GM19035 (cell line): ENCODE results near the gene TSPO2.

Source experiments
- ATAC-seq: cut with Tn5 transposase; IDR thresholded peaks from one replicate; pipeline ENCODE4 v1.9.1; 2021; ENCODE audit not compliant: unreplicated experiment

Gene TSPO2

GRCh38 chr6:41074692-41075436, 32.6 kb downstream of the TSPO2 start:
- no peak for ATAC-seq

GRCh38 chr6:41075651-41076626, 33.7 kb downstream of the TSPO2 start:
- ATAC-seq = no peak

DNA sequence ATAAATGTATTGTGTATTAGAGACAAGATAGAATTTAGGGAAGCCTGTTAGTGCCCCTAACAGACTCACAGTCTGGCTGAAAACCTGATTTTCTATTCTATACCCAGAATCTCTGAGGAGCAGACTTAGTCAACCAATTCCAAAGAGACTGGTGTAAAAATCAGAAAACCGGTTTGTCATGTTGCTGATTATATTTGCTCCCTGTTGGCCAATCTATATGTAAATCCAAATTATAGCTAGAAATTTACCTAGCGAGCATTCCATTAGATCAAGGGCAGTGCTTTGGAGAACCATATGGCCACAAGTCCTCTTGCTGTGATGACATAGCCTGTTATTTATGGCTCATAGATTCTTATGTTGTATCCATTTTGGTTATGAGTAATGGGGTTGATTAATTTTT, 35.3 kb downstream of the TSPO2 start:
- no peak for ATAC-seq

GRCh38 chr6:41078101-41078500, 35.8 kb downstream of the TSPO2 start:
- no peak for ATAC-seq

DNA sequence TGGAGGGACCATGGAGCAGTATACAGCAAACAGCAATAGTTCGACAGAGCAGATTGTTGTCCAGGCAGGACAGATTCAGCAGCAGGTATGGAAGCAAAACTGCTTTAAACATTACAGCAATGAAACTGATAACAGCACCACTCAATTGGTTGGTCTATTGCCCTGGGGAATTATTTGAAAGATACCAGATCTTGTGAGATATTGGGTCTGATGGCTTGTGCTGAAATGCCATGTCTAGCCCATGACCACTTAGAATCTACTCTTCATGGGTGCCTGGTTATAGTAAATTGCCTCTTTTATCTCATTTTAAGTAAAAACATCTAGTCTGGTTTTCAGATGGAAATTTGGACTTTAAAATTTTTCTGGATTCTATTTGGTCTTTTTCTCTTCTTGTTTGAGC, 36.8 kb downstream of the TSPO2 start:
- no peak for ATAC-seq

GRCh38 chr6:41080621-41081020, 38.4 kb downstream of the TSPO2 start:
- ATAC-seq = no peak

DNA sequence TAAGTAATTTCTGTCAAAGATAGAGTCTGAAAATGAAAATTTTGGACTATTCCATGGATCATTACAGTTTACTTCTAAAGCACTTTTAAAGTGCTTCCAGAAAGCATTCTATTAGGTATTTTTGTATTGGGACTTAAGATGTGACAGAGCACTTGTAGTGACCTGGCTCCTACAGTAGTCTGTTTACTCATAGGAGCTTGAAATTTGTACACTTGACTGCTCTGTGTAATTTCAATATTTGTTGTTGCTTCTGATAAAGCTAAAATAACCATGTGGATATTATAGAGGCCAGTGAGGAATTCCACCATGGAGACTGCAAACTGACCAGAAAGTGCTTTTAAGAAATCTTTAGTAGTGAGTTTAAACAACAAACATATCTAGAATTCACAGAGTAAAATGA, 40.8 kb downstream of the TSPO2 start:
- ATAC-seq = no peak

- no peak for ATAC-seq
Observed at GRCh38 chr6:41085182-41085581, 42.9 kb downstream of the TSPO2 start.

- ATAC-seq = no peak
Observed at GRCh38 chr6:41088451-41088850, 46.2 kb downstream of the TSPO2 start.

DNA sequence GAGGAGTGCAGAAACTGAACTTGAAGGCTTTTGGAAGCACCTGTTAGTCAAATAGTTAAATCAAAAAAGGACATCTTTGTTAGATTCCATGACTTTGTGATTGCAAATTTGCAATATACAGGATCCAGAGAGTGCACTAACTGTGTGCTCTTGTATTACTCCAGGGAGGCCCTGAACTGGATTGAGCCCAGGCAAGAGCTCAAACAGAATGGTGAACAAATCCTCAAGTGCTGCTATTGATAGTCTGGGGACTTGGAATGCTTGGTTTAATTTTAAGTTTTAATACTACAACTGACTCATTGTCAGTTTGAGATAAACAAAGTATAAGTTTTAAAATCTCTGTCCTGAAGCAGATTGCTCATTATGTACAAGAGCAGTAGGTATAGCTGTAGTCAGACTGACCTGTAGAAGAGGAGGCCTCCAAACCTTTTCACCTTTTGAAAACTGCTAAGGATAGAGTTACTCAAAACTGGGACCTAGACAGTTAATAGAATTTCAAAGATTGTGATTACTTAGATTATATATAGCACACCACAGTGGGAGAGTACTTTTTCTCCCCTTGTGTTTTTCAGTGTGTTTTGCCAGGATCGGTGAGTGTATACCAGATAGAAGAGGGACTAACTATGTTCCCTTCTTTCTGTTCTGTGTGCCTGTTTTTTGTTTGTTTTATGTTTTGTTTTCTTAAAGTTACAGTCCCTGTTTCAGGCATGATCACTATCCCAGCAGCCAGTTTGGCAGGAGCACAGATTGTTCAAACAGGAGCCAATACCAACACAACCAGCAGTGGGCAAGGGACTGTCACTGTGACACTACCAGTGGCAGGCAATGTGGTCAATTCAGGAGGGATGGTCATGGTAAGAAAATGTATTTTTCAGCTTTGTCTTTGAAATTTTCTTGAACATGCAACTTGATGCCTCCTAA, 48.8 kb downstream of the TSPO2 start:
- no peak for ATAC-seq

- no peak for ATAC-seq
Observed at GRCh38 chr6:41092421-41093140, 50.3 kb downstream of the TSPO2 start.

DNA sequence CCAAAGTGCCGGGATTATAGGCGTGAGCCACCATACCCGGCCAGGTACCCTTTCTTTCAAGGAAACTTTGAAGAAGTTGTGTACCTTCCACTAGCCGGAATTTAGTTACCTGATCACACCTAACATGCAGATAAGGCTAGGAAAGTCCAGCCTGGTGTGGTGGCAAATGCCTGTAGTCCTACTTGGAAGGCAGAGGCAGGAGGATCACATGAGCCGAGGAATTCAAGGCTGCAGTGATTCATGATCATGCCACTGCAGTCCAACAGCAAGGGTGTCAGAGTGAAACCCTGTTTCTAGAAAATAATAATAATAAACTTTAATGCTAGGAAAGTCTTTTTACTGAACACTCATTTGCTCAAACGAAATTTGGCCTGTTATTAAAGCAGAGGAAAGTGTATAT, 51.5 kb downstream of the TSPO2 start:
- ATAC-seq = no peak
